Activated naive CD8-positive, alpha-beta T cell (primary cell): ENCODE results near the gene SMIM29.

Experiments used
- H3K27ac Mint-ChIP-seq: one replicate; pipeline ENCODE4 v1.8.0; 2021; ENCODE audit warnings: mixed read lengths
- H3K27me3 Mint-ChIP-seq: one replicate; pipeline ENCODE4 v1.8.0; 2021; ENCODE audit warnings: mixed read lengths
- H3K36me3 Mint-ChIP-seq: one replicate; pipeline ENCODE4 v1.8.0; 2021; ENCODE audit warnings: mixed read lengths
- H3K4me1 Mint-ChIP-seq: one replicate; pipeline ENCODE4 v1.8.0; 2021; ENCODE audit warnings: low read depth, mixed read lengths
- H3K4me3 Mint-ChIP-seq: one replicate; pipeline ENCODE4 v1.8.0; 2021; ENCODE audit warnings: mild to moderate bottlenecking, mixed read lengths
- H3K9me3 Mint-ChIP-seq: one replicate; pipeline ENCODE4 v1.8.0; 2021; ENCODE audit warnings: low read depth, mixed read lengths

The SMIM29 gene

DNA sequence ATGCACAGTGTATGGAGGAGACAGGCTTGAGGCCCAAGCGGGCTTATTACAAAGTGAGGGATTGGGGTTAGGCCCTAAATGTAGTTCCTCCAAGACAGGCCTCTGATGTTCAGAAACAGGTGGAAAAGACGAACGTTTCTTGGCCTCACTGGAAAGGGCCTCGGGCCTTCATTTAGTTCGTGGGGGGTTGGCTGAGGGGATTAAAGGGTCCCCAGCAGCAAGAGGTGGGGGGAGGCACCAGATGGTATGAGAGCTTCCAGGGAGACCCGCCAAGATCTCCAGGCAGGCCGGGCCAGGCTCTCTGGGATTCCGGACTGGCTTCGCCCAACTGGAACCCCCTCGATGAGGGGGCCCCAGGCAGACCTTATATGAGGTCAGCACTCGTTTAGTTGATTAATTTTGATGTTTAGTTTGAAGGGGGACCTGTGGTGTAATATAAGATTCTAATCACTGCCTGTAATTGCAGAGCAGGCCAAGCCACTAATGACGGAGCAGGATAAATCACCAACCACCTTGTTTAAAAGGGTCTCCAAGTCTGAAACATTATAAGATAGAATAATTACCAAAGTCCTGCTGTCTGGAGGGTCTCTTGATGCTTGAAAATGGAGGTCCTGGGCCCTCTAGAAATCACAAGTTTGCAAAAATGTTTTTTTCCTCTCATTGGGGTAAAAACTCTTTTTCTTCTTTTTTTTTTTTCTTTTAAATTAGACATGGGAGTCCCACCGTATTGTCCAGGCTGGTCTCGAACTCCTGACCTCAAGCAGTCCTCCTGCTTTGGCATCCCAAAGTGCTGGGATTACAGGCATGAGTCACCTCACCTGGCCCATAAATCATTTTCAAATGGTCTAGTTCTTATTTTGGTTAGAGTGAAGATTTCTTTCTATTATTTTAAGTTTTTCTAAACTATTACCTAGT lies 10.0 kb downstream of the SMIM29 start:
- Mint-ChIP-seq H3K27ac (peak overlapping the region; percentile 97), H3K27me3 (no peaks in the 10 kb centered on the region), H3K4me3 (peak overlapping the region; percentile 94), H3K4me1 (peaks cover 63% of the 10 kb centered on the region), H3K36me3 (peaks cover 12% of the 10 kb centered on the region), H3K9me3 (no peaks in the 10 kb centered on the region)

- no peaks in the 10 kb centered on the region for H3K27me3 Mint-ChIP-seq
Measured at GRCh38 chr6:34237722-34238584, 10.9 kb downstream of the SMIM29 start.

GRCh38 chr6:34237316-34237721 lies 11.5 kb downstream of the SMIM29 start:
- Mint-ChIP-seq H3K36me3 (peaks cover 8% of the 10 kb centered on the region), H3K4me3 (no peak overlapping the region), H3K27ac (no peak overlapping the region), H3K4me1 (peaks cover 51% of the 10 kb centered on the region), H3K27me3 (no peaks in the 10 kb centered on the region), H3K9me3 (no peaks in the 10 kb centered on the region)

More at GRCh38 chr6:34237722-34238584, 10.9 kb downstream of the SMIM29 start:
- Mint-ChIP-seq H3K36me3 (peaks cover 10% of the 10 kb centered on the region), H3K9me3 (no peaks in the 10 kb centered on the region), H3K27ac (peak overlapping the region; percentile 97), H3K4me3 (peak overlapping the region; percentile 94), H3K4me1 (peaks cover 57% of the 10 kb centered on the region)

- peak within 1 kb of the TSS; percentile 99 for H3K27ac Mint-ChIP-seq
- H3K36me3 Mint-ChIP-seq = peaks cover 8% of the 10 kb centered on the region
- no peaks in the 10 kb centered on the region for H3K27me3 Mint-ChIP-seq
- H3K4me3 Mint-ChIP-seq = peak within 1 kb of the TSS; percentile 92
- no peaks in the 10 kb centered on the region for H3K9me3 Mint-ChIP-seq
- peaks cover 45% of the 10 kb centered on the region for H3K4me1 Mint-ChIP-seq
Measured at GRCh38 chr6:34236443-34237315, 12.1 kb downstream of the SMIM29 start, which contains the start of gene HMGA1. Gene HMGA1 (plus strand): TSS chr6:34236873. CDS start chr6:34240781, 3,908 bp downstream.

DNA sequence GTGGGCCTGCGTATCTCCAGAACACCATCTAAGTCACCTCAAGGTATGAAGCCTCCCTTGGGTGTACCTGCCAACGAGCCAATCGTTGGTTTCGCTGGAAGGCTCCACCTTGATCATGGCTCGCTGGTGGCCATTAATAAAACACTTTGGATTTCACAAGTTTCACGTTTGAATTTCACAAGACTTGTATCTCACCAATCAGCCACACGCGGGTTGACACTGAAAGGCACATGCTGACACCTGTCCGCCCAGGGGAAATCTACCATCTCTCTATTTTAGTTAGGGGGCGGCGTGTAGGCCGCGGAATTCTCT lies 12.7 kb downstream of the SMIM29 start:
- H3K27me3 Mint-ChIP-seq = no peaks in the 10 kb centered on the region
- peak overlapping the region; percentile 92 for H3K4me3 Mint-ChIP-seq
- peaks cover 39% of the 10 kb centered on the region for H3K4me1 Mint-ChIP-seq
- H3K36me3 Mint-ChIP-seq = peaks cover 6% of the 10 kb centered on the region
- no peaks in the 10 kb centered on the region for H3K9me3 Mint-ChIP-seq
- peak overlapping the region; percentile 99 for H3K27ac Mint-ChIP-seq

- H3K27ac Mint-ChIP-seq = peak overlapping the region; percentile 99
- no peaks in the 10 kb centered on the region for H3K27me3 Mint-ChIP-seq
- peak overlapping the region; percentile 92 for H3K4me3 Mint-ChIP-seq
- H3K36me3 Mint-ChIP-seq = peaks cover 5% of the 10 kb centered on the region
- no peaks in the 10 kb centered on the region for H3K9me3 Mint-ChIP-seq
- peaks cover 35% of the 10 kb centered on the region for H3K4me1 Mint-ChIP-seq
Measured at GRCh38 chr6:34235307-34236130, 13.3 kb downstream of the SMIM29 start.

GRCh38 chr6:34234667-34235306 lies 14.0 kb downstream of the SMIM29 start:
- H3K4me3 Mint-ChIP-seq = peak overlapping the region; percentile 27
- no peaks in the 10 kb centered on the region for H3K9me3 Mint-ChIP-seq
- H3K4me1 Mint-ChIP-seq = peaks cover 28% of the 10 kb centered on the region
- H3K27ac Mint-ChIP-seq = peak overlapping the region; percentile 70
- H3K27me3 Mint-ChIP-seq = no peaks in the 10 kb centered on the region
- peaks cover 5% of the 10 kb centered on the region for H3K36me3 Mint-ChIP-seq

DNA sequence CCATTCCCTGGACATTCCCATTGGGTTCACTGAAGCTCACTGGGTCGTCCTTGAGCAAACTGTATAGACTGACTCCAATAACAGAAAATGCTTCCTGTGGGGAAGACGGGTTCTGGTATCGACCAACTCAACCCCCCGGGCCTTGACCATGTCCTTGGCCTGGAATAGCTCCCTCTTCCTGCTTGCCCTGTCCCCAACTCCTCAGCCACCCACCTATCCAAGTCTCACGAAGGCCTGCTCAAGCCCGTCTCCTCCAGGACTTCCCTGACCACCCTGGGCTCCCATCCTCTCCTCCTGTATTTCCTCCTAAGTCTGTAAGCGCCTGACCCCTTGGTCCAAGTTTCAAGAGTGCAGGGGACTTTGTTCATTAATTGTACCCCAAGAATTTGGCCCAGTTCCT lies 14.9 kb downstream of the SMIM29 start:
- peak overlapping the region; percentile 70 for H3K27ac Mint-ChIP-seq
- H3K9me3 Mint-ChIP-seq = no peaks in the 10 kb centered on the region
- H3K36me3 Mint-ChIP-seq = peaks cover 2% of the 10 kb centered on the region
- no peaks in the 10 kb centered on the region for H3K27me3 Mint-ChIP-seq
- peak overlapping the region; percentile 27 for H3K4me3 Mint-ChIP-seq
- peaks cover 25% of the 10 kb centered on the region for H3K4me1 Mint-ChIP-seq

GRCh38 chr6:34232901-34233300 lies 15.9 kb downstream of the SMIM29 start:
- Mint-ChIP-seq H3K27me3 (no peaks in the 10 kb centered on the region), H3K4me3 (no peak overlapping the region), H3K9me3 (no peaks in the 10 kb centered on the region), H3K36me3 (no peaks in the 10 kb centered on the region), H3K27ac (no peak overlapping the region), H3K4me1 (peaks cover 20% of the 10 kb centered on the region)

DNA sequence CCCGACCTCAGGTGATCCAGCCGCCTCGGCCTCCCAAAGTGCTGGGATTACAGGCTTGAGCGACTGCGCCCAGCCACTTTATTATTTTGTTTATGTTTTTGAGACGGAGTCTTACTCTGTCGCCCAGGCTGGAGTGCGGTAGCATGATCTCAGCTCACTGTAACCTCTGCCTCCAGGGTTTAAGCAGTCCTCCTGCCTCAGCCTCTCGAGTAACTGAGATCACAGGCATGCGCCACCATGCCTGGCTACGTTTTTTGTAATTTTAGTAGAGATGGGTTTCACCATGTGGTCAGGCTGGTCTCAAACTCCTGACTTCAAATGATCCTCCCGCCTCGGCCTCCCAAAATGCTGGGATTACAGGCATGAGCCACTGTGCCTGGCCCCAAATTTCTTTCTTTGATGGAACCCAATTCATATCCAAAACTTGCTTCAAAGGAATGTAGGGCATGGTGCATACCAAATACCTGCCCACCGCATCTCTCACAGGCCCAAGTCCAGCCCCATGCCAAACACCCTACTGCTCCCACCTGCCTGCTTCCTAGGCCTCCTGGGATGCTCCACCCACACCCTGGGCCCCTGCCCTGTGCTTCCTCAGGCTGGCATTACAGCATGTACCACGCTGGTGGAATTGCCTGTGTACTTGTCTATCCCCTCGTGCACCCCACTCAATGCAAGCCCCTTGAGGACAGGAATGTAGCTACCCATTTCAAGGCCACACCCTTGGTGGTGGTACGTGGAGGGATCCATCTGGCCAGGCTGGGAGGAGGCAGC lies 17.1 kb downstream of the SMIM29 start:
- no peak overlapping the region for H3K27ac Mint-ChIP-seq
- no peak overlapping the region for H3K4me3 Mint-ChIP-seq
- H3K27me3 Mint-ChIP-seq = no peaks in the 10 kb centered on the region
- H3K4me1 Mint-ChIP-seq = peaks cover 28% of the 10 kb centered on the region
- H3K36me3 Mint-ChIP-seq = no peaks in the 10 kb centered on the region
- H3K9me3 Mint-ChIP-seq = no peaks in the 10 kb centered on the region

DNA sequence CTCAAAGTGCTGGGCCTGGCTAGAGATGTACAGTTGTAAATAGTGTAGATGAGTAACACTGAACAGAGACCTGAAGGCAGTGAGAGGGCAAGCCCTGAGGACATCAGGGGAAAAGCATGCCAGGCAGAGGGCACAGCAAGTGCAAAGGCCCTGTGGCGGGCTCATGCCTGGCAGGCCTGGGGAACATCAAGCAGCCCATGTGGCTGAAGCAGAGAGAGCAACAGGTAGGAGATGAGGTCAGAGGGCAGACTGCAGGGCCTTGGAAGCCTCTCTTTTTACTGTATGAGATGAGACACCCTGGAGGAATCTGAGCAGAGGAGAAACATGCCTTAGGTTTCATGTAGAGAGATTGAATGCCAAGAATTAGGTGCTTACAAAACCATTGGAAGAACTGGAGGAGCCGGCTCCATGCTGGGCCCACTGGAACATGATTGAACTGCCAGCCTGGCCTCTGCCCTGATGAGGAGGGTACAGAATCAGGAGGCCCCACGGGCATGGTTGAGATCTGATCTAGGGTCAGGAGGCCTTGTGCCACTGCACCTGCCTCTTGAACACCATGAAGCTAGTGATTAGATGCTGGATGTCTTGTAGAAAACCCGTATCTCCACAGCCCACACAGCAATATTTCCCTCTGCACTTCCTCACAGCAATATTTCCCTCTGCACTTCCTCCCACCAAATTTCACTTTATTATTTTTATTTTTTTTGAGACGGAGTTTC lies 18.0 kb downstream of the SMIM29 start:
- no peaks in the 10 kb centered on the region for H3K27me3 Mint-ChIP-seq
- no peaks in the 10 kb centered on the region for H3K36me3 Mint-ChIP-seq
- H3K27ac Mint-ChIP-seq = peak overlapping the region; percentile 66
- no peaks in the 10 kb centered on the region for H3K9me3 Mint-ChIP-seq
- H3K4me3 Mint-ChIP-seq = no peak overlapping the region
- peaks cover 25% of the 10 kb centered on the region for H3K4me1 Mint-ChIP-seq

- peaks cover 30% of the 10 kb centered on the region for H3K4me1 Mint-ChIP-seq
- no peaks in the 10 kb centered on the region for H3K9me3 Mint-ChIP-seq
- H3K27me3 Mint-ChIP-seq = no peaks in the 10 kb centered on the region
- H3K4me3 Mint-ChIP-seq = no peak overlapping the region
- H3K36me3 Mint-ChIP-seq = no peaks in the 10 kb centered on the region
- H3K27ac Mint-ChIP-seq = no peak overlapping the region
Measured at GRCh38 chr6:34229877-34230276, 18.9 kb downstream of the SMIM29 start.
